ENCODE results near the gene N4BP3. TPM values are rescaled to one million over a fixed set of nuclear protein-coding genes. Genes with fewer than 3 reads are reported as not detected.

Gene N4BP3
- total RNA-seq, 5 donors from 2014 or later (not counting 1 experiment from before 2014, with no cell fraction given), result 4.0 to 8.1 (median 6.9) TPM

DNA sequence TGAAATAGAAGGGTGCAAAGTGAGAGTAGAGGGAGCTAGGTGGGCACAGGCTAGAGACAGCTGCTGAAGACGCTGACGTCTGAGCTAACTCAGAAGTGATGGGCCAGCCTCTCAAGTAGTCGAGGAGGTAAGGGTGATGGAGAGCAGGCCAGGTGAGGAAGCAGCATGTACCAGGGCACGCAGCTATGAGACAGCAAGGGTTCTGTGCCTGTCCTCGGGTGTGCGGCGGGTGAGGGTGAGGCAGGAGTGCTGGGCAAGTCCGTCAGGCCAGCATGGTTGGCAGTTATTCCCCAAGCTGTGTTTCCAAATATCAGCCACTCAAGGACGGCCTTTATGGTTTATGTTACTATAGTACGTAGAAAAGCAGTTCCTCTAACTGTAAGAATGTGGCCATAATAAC is 23.7 kb downstream of the N4BP3 start:
- Mint-ChIP-seq H3K36me3 (peaks cover 22% of the 10 kb centered on the region), H3K27me3 (no peaks in the 10 kb centered on the region), H3K27ac (peak overlapping the region in 1 of 2 donors; percentile 55), H3K4me3 (no peak overlapping the region), H3K9me3 (no peaks in the 10 kb centered on the region), H3K4me1 (peaks cover 17 to 31% (median 25%) of the 10 kb centered on the region in 3 donors)
- Histone ChIP-seq H3K9me3 (no peaks in the 10 kb centered on the region), H3K36me3 (ENCODE audit: control insufficient read depth in 2 of 2, extremely low read depth in 1 of 2, insufficient read depth in 1 of 2, low read length in 1 of 2) (peaks cover 5 to 15% of the 10 kb centered on the region in 2 donors), H3K4me1 (ENCODE audit: control insufficient read depth in 1 of 2, extremely low read depth in 1 of 2, insufficient read depth in 2 of 2, low read length in 2 of 2) (no peaks in the 10 kb centered on the region), H3K27me3 (replicated peaks in 1 of 2; ENCODE audit: control insufficient read depth in 2 of 2, extremely low read depth in 1 of 2, insufficient read depth in 2 of 2, low read length in 1 of 2) (no peaks in the 10 kb centered on the region), H3K4me3 (ENCODE audit: control insufficient read depth in 1 of 2, extremely low read depth in 1 of 2, low read length in 1 of 2) (no peak overlapping the region), H3K27ac (ENCODE audit: low read length) (no peak overlapping the region)
- CTCF ChIA-PET, result no interaction called here
- WGBS (ENCODE audit: insufficient coverage), result 96% methylated on average over 6 of the region's 10 CpGs
- ATAC-seq (replicated peaks in 1 of 4) (no peak), DNase-seq (no peak)
- POLR2A ChIA-PET, result interaction anchor here in 1 of 2 donors (0.6 kb wide), 1 partner anchor 1413 kb away, joined by 3 read pairs; the partner anchor contains the start of gene RUFY1

DNA sequence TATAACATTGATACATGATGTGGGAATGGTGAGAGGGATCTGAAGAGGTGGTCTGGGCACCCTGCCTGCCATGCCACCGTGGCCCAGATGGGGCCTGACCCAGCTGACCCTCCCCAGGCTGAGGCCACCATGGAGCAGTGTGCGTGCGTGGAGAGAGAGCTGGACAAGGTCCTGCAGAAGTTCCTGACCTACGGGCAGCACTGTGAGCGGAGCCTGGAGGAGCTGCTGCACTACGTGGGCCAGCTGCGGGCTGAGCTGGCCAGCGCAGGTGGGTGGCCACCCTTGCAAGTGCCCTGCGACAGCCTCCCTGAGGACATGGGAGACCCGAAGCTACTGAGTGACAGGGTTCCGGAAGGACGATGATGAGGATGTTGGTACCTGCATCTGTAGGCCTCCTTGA is 24.7 kb downstream of the N4BP3 start:
- peaks cover 5 to 25% of the 10 kb centered on the region in 2 donors for H3K36me3 ChIP-seq (ENCODE audit: control insufficient read depth in 2 of 2, extremely low read depth in 1 of 2, insufficient read depth in 1 of 2, low read length in 1 of 2)
- CTCF ChIA-PET, result interaction anchor here in 1 of 2 donors (1.1 kb wide), 1 partner anchor 17 kb away, joined by 5 read pairs; no protein-coding TSS in a partner anchor
- no peaks in the 10 kb centered on the region for H3K27me3 ChIP-seq (replicated peaks in 1 of 2; ENCODE audit: control insufficient read depth in 2 of 2, extremely low read depth in 1 of 2, insufficient read depth in 2 of 2, low read length in 1 of 2)
- no peaks in the 10 kb centered on the region for H3K27me3 Mint-ChIP-seq
- no peak for DNase-seq
- POLR2A ChIA-PET, result no interaction called here
- peaks cover 22% of the 10 kb centered on the region for H3K36me3 Mint-ChIP-seq
- no peaks in the 10 kb centered on the region for H3K9me3 Mint-ChIP-seq
- WGBS (ENCODE audit: insufficient coverage), result 96% methylated on average over 10 of the region's 12 CpGs
- H3K4me3 ChIP-seq (ENCODE audit: control insufficient read depth in 1 of 2, extremely low read depth in 1 of 2, low read length in 1 of 2), result no peak overlapping the region
- H3K27ac ChIP-seq (ENCODE audit: low read length), result no peak overlapping the region
- no peak overlapping the region for H3K27ac Mint-ChIP-seq
- no peak overlapping the region for H3K4me3 Mint-ChIP-seq
- H3K4me1 Mint-ChIP-seq, result peaks cover 12 to 28% (median 22%) of the 10 kb centered on the region in 3 donors
- H3K9me3 ChIP-seq, result no peaks in the 10 kb centered on the region
- no peak for ATAC-seq (replicated peaks in 1 of 4)
- no peaks in the 10 kb centered on the region for H3K4me1 ChIP-seq (ENCODE audit: control insufficient read depth in 1 of 2, extremely low read depth in 1 of 2, insufficient read depth in 2 of 2, low read length in 2 of 2)

DNA sequence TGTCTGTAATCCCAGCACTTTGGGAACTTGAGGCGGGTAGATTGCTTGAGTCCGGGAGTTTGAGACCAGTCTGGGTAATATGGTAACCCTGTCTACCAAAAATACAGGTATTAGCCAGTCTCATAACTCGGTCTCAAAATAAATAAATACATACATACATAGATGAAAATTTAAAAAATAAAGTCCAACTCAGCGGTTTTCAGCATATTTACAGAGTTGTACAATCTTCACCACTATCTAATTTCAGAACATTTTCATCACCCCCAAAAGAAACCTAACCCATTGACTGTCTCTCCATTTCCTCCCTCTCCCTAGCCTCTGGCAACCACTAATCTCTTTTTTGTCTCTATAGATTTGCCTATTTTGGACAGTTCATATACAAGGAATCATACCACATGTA is 28.2 kb downstream of the N4BP3 start:
- no peak overlapping the region for H3K27ac ChIP-seq (ENCODE audit: low read length)
- no peak overlapping the region for H3K4me3 ChIP-seq (ENCODE audit: control insufficient read depth in 1 of 2, extremely low read depth in 1 of 2, low read length in 1 of 2)
- CTCF ChIA-PET, result interaction anchor here (1.1 to 1.4 kb wide), 2 partner anchors 21 to 65 kb away, joined by 3 to 8 read pairs; no protein-coding TSS in a partner anchor
- no CpG with 5 or more reads among the region's 4 CpGs for WGBS (ENCODE audit: insufficient coverage)
- H3K36me3 ChIP-seq (ENCODE audit: control insufficient read depth in 2 of 2, extremely low read depth in 1 of 2, insufficient read depth in 1 of 2, low read length in 1 of 2), result peaks cover 11 to 44% of the 10 kb centered on the region in 2 donors
- Mint-ChIP-seq H3K36me3 (peaks cover 21% of the 10 kb centered on the region), H3K4me3 (no peak overlapping the region), H3K27ac (peak overlapping the region in 1 of 2 donors; percentile 8), H3K27me3 (no peaks in the 10 kb centered on the region), H3K9me3 (no peaks in the 10 kb centered on the region), H3K4me1 (peaks cover 0 to 11% (median 6%) of the 10 kb centered on the region in 3 donors)
- no peak for ATAC-seq (replicated peaks in 1 of 4)
- POLR2A ChIA-PET, result no interaction called here
- no peaks in the 10 kb centered on the region for H3K9me3 ChIP-seq
- H3K4me1 ChIP-seq (ENCODE audit: control insufficient read depth in 1 of 2, extremely low read depth in 1 of 2, insufficient read depth in 2 of 2, low read length in 2 of 2), result peaks cover 0 to 5% of the 10 kb centered on the region in 2 experiments
- no peak for DNase-seq
- no peaks in the 10 kb centered on the region for H3K27me3 ChIP-seq (replicated peaks in 1 of 2; ENCODE audit: control insufficient read depth in 2 of 2, extremely low read depth in 1 of 2, insufficient read depth in 2 of 2, low read length in 1 of 2)

DNA sequence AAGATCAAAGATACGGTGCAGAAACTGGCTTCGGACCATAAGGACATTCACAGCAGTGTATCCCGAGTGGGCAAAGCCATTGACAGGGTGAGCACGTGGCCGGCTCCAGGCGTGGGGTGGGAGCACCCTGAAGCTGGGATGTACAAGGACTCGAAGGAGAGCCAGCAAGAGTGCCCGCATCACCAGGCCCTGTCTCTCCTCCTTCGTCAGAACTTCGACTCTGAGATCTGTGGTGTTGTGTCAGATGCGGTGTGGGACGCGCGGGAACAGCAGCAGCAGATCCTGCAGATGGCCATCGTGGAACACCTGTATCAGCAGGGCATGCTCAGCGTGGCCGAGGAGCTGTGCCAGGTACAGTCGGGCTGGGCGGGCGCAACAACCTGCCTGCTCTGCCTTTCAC is 29.3 kb downstream of the N4BP3 start:
- no peak for ATAC-seq (replicated peaks in 1 of 4)
- ChIA-PET POLR2A (interaction anchor here in 1 of 2 donors (0.6 kb wide), 1 partner anchor 22 kb away, joined by 3 read pairs; no protein-coding TSS in a partner anchor), CTCF (interaction anchor here (0.6 to 1.6 kb wide), 3 partner anchors 13 to 1130 kb away, joined by 3 to 7 read pairs (median 5); no protein-coding TSS in a partner anchor)
- Mint-ChIP-seq H3K9me3 (no peaks in the 10 kb centered on the region), H3K27me3 (no peaks in the 10 kb centered on the region), H3K36me3 (peaks cover 26% of the 10 kb centered on the region), H3K27ac (no peak overlapping the region), H3K4me1 (peaks cover 0 to 7% (median 2%) of the 10 kb centered on the region in 3 donors), H3K4me3 (no peak overlapping the region)
- Histone ChIP-seq H3K27ac (ENCODE audit: low read length) (no peak overlapping the region), H3K4me1 (ENCODE audit: control insufficient read depth in 1 of 2, extremely low read depth in 1 of 2, insufficient read depth in 2 of 2, low read length in 2 of 2) (peaks cover 0 to 5% of the 10 kb centered on the region in 2 experiments), H3K4me3 (ENCODE audit: control insufficient read depth in 1 of 2, extremely low read depth in 1 of 2, low read length in 1 of 2) (no peak overlapping the region), H3K36me3 (ENCODE audit: control insufficient read depth in 2 of 2, extremely low read depth in 1 of 2, insufficient read depth in 1 of 2, low read length in 1 of 2) (peaks cover 11 to 55% of the 10 kb centered on the region in 2 donors), H3K27me3 (replicated peaks in 1 of 2; ENCODE audit: control insufficient read depth in 2 of 2, extremely low read depth in 1 of 2, insufficient read depth in 2 of 2, low read length in 1 of 2) (no peaks in the 10 kb centered on the region), H3K9me3 (no peaks in the 10 kb centered on the region)
- DNase-seq, result no peak
- 98% methylated on average over 18 of the region's 20 CpGs for WGBS (ENCODE audit: insufficient coverage)

DNA sequence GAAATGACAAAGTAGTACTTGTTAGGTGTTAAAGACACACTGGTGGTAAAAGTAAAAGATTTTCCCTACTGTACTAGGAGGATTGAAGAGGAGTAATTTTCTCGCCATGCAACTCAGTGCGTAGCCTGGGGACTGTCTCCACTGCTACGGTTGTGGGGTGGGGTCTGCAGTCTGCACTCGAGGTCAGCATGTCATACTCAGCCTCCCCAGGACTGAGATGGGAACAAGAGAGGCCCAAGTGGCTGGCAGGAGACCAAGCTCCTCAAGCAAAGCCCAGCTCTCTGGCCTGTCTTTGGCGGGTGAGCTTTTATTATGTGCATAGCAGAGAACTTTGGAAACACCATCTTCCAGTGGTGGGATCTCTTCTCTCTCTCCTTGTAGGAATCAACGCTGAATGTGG is 29.9 kb downstream of the N4BP3 start:
- Histone ChIP-seq H3K36me3 (ENCODE audit: control insufficient read depth in 2 of 2, extremely low read depth in 1 of 2, insufficient read depth in 1 of 2, low read length in 1 of 2) (peaks cover 10 to 57% of the 10 kb centered on the region in 2 donors), H3K9me3 (no peaks in the 10 kb centered on the region), H3K27ac (ENCODE audit: low read length) (no peak overlapping the region), H3K27me3 (replicated peaks in 1 of 2; ENCODE audit: control insufficient read depth in 2 of 2, extremely low read depth in 1 of 2, insufficient read depth in 2 of 2, low read length in 1 of 2) (no peaks in the 10 kb centered on the region), H3K4me1 (ENCODE audit: control insufficient read depth in 1 of 2, extremely low read depth in 1 of 2, insufficient read depth in 2 of 2, low read length in 2 of 2) (peaks cover 0 to 5% of the 10 kb centered on the region in 2 experiments), H3K4me3 (ENCODE audit: control insufficient read depth in 1 of 2, extremely low read depth in 1 of 2, low read length in 1 of 2) (no peak overlapping the region)
- DNase-seq (no peak), ATAC-seq (replicated peaks in 1 of 4) (no peak)
- Mint-ChIP-seq H3K27ac (no peak overlapping the region), H3K36me3 (peaks cover 30% of the 10 kb centered on the region), H3K4me3 (no peak overlapping the region), H3K4me1 (peaks cover 1 to 8% (median 2%) of the 10 kb centered on the region in 3 donors), H3K27me3 (no peaks in the 10 kb centered on the region), H3K9me3 (no peaks in the 10 kb centered on the region)
- ChIA-PET CTCF (interaction anchor here (0.6 to 1.6 kb wide), 3 partner anchors 14 to 93 kb away, joined by 3 to 5 read pairs (median 3); no protein-coding TSS in a partner anchor), POLR2A (interaction anchor here in 1 of 2 donors (0.6 kb wide), 1 partner anchor 23 kb away, joined by 3 read pairs; no protein-coding TSS in a partner anchor)
- WGBS (ENCODE audit: insufficient coverage), result 100% methylated on average over 4 of the region's 6 CpGs

DNA sequence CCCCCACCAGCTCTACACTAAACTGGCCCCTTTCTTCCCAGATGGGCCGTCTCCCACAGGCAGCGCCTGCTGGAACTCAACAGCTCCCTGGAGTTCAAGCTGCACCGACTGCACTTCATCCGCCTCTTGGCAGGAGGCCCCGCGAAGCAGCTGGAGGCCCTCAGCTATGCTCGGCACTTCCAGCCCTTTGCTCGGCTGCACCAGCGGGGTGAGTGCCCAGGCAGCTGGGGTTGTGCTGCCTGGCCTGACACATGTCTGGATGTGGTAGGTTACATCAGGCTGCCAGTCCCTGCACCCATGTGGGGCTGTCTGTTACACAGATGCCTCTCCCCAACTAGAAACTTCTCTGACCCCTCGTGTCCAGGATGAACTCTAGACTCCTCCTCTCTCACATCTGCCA is 30.6 kb downstream of the N4BP3 start:
- H3K4me1 Mint-ChIP-seq, result peaks cover 2 to 9% (median 5%) of the 10 kb centered on the region in 3 donors
- Histone ChIP-seq H3K27me3 (replicated peaks in 1 of 2; ENCODE audit: control insufficient read depth in 2 of 2, extremely low read depth in 1 of 2, insufficient read depth in 2 of 2, low read length in 1 of 2) (no peaks in the 10 kb centered on the region), H3K36me3 (ENCODE audit: control insufficient read depth in 2 of 2, extremely low read depth in 1 of 2, insufficient read depth in 1 of 2, low read length in 1 of 2) (peaks cover 14 to 62% of the 10 kb centered on the region in 2 donors), H3K4me1 (ENCODE audit: control insufficient read depth in 1 of 2, extremely low read depth in 1 of 2, insufficient read depth in 2 of 2, low read length in 2 of 2) (peaks cover 0 to 5% of the 10 kb centered on the region in 2 experiments), H3K4me3 (ENCODE audit: control insufficient read depth in 1 of 2, extremely low read depth in 1 of 2, low read length in 1 of 2) (no peak overlapping the region), H3K9me3 (no peaks in the 10 kb centered on the region), H3K27ac (ENCODE audit: low read length) (no peak overlapping the region)
- ATAC-seq (replicated peaks in 1 of 4) (no peak), DNase-seq (no peak)
- H3K36me3 Mint-ChIP-seq, result peaks cover 36% of the 10 kb centered on the region
- POLR2A ChIA-PET, result no interaction called here
- 96% methylated on average over 10 of the region's 10 CpGs for WGBS (ENCODE audit: insufficient coverage)
- CTCF ChIA-PET, result interaction anchor here (0.6 to 2.1 kb wide), 8 partner anchors 15 to 92 kb away, joined by 3 to 8 read pairs (median 4); no protein-coding TSS in a partner anchor
- H3K27ac Mint-ChIP-seq, result no peak overlapping the region
- H3K4me3 Mint-ChIP-seq, result no peak overlapping the region
- no peaks in the 10 kb centered on the region for H3K27me3 Mint-ChIP-seq
- no peaks in the 10 kb centered on the region for H3K9me3 Mint-ChIP-seq

Data from T-cell (primary cell).